Umbilical cord (tissue), 2 donors: ENCODE data around the gene GATA3. TPM values are rescaled to one million over a fixed set of nuclear protein-coding genes. Genes with fewer than 3 reads are reported as not detected.

Experiments
- DNase-seq: peaks from one replicate; pipeline ENCODE4 v3.0.0-alpha.2; 2015; ENCODE audit warnings: low spot score
- total RNA-seq: library from RNA; depleted of rRNA; stranded (reverse); fragments of >200 nt; gene quantifications from one replicate; pipeline ENCODE4 v1.2.3, GENCODE V29; 2014; ENCODE audit warnings: low replicate concordance; ENCODE audit not compliant: insufficient read depth

GATA3 gene
- total RNA-seq, 1 donor from 2014 or later: 1.9 TPM

GRCh38 chr10:8051109-8051821 lies 3.2 kb upstream of the GATA3 start:
- DNase-seq: no peak

GRCh38 chr10:8051851-8052257 lies 2.6 kb upstream of the GATA3 start:
- no peak for DNase-seq

GRCh38 chr10:8052341-8052955 lies 2.0 kb upstream of the GATA3 start:
- no peak for DNase-seq

DNA sequence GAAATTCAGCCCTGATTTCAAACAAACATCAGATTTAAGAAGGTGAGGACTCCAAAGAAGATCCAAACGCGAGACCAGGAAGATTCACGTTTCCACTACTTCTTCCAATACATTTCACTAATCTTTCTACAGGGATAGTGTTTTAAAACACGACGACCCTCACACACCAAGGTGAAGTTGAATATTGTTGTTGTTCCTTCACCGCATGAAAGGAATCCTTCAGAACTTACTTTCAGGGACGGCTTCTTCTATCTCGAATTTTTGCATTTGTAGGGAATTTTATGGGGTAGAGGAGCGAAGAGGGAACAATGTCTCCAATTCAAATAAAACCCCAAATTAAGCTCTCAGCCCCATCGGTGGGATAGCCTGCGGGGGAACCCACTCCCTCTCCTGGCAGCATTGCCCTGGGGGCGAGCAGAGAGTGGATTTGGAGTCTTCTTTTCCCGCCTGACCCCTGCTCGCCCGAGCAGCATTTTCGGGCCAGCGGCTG lies 1.5 kb upstream of the GATA3 start:
- DNase-seq: no peak

DNA sequence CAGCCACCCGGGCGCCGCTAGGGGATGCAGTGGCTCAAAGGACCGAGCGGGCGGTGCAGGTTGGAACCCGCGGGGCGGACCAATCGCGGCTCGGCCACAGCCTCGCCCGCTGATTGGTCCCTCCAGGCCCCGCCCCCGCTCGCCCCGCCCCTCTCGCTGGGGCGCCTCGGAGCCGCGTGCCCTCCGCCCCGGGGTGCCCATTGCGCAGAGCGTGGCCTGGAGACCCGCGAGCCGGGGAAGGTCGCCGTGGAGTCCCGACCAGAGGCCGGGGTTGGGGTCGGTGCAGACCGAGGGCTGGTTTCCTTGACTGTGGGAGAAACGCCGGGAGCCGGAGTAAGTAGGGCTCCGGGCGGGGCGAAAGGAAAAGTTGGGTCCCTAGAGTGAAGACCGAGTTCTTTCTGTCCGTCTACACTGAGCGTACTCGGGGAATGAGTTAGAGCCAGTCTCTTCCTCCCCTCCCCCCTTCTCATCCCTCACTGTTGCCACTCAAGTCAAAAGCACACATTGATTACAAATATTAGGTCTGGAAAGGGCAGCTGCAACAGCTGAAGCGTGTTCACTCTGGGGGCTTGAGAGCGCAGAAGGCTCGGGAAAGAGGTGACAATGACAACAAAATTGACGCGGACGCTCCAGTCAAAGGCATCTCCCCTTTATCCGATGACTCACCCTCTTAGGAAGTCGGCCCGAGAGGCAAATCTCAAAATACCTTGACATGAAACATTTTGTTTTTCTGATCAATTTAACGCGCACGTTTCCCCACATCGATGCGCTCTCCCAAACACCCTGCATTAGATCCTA lies 843 bp upstream of the GATA3 start:
- DNase-seq: peak; percentile 90

- peak; percentile 57 for DNase-seq
These were observed 319 bp upstream of the GATA3 start for GRCh38 chr10:8054244-8054493.

DNA sequence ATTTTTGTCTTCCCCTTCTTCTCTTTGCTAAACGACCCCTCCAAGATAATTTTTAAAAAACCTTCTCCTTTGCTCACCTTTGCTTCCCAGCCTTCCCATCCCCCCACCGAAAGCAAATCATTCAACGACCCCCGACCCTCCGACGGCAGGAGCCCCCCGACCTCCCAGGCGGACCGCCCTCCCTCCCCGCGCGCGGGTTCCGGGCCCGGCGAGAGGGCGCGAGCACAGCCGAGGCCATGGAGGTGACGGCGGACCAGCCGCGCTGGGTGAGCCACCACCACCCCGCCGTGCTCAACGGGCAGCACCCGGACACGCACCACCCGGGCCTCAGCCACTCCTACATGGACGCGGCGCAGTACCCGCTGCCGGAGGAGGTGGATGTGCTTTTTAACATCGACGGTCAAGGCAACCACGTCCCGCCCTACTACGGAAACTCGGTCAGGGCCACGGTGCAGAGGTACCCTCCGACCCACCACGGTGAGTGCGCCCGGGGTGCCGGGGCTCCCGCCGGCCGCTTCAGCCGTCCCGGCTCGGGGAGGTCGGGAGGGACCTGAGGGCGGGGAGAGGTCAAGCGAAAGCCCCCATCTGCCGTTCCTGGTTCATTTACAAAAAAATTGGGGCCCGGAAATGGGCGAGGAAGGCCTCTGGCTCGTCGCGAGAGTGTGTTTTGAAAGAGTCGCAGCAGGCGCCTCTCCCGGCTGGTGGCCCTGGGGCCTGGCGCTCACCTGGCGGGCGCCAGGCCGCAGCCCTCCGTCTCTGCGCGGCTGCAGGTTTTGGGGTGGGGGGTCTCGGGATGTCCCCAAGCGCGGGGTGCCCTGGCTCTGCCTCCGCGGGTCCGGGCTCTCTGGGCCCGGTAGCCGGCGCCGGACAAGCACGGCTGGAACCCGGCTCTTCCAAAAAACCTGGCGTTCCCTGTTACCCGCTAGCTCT lies 1.2 kb downstream of the GATA3 start:
- no peak for DNase-seq

GRCh38 chr10:8056378-8056777 lies 1.9 kb downstream of the GATA3 start:
- DNase-seq: no peak

DNA sequence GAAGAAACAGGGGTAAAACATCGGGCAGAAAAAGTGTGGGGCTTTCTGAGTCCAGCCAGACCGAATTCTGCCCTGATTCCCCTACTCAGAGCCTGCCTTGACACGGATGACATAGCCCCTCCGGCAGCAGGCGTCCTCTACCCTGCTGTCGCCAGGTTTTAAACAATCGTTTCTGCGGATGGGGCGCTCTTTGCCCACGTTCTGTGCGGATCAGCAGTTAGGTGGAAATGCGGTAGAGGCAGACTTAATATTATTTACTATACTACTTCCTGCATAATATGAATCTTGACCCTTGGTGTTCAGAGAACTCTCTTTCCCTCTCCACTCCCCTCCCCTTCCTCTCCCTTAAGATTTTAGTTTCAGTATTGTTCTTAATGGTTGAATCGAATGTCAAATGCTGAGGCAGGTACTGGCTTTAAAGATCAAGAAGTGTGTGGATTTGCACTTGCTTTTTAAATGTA lies 2.4 kb downstream of the GATA3 start:
- no peak for DNase-seq

GRCh38 chr10:8057636-8058273 lies 3.3 kb downstream of the GATA3 start:
- DNase-seq: peak; percentile 75

GRCh38 chr10:8058274-8059111 lies 4.0 kb downstream of the GATA3 start:
- DNase-seq: no peak

GRCh38 chr10:8059191-8059936 lies 4.9 kb downstream of the GATA3 start:
- DNase-seq: no peak

- no peak for DNase-seq
These were observed 5.7 kb downstream of the GATA3 start for GRCh38 chr10:8060010-8060703.

- no peak for DNase-seq
These were observed 6.2 kb downstream of the GATA3 start for GRCh38 chr10:8060704-8061121.

- DNase-seq: peak; percentile 15
These were observed 7.1 kb downstream of the GATA3 start for GRCh38 chr10:8061274-8062211.

DNA sequence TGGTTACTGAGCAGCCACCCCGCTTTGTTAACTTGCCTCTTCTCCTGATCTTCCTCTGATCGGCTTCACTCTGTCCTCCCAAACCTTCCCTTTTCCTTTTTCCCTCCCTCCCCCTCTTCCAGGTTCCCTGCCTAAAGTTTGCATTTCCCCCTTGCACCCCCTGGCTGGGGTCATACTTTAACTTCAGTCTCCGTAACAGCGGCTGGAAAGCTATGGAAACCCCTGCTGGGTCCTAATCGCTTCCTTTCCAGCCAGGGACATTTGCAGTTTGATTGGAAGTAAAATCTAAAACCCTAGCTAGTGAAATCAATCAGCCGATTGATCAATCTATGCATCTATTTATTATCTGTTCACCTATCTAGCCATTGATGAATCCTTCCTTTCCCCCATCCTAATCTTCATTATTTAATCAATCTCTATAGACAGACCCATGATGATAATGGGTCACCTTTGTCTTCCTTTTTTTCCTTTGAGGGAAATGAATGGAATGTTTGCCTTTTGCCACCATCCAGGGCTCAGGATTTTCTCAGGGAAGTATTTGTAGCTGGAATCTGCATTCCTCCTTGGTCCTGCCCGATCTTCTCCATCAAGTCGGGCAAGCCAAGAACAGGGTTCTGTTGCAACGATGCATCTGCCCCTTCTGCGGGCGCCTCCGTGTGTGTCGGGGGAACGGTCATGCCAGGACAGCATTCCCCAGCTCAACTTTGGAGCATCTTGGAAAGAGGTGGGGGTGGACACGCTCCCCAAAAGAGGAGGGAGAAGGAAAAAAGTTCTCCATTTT lies 8.8 kb downstream of the GATA3 start:
- DNase-seq: no peak

- no peak for DNase-seq
These were observed 9.4 kb downstream of the GATA3 start for GRCh38 chr10:8063935-8064334.
